ENCODE measurements around the gene PGLYRP3.
"Not testable (repeated sequence)": the region's sequence is repeated elsewhere in the genome, so short reads cannot be mapped to it uniquely, and the experiment has no call there.

Gene PGLYRP3

DNA sequence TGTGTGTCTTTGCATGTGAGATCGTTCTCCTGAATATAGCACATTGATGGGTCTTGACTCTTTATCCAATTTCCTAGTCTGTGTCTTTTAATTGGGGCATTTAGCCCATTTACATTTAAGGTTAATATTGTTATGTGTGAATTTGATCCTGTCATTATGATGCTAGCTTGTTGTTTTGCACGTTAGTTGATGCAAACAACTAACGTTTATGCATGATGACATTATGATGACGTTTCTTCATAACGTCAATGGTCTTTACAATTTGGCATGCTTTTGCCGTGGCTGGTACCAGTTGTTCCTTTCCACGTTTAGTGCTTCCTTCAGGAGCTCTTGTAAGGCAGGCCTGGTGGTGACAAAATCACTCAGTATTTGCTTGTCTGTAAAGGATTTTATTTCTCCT is 5.4 kb upstream of the PGLYRP3 start:
- not testable (repeated sequence) for DNase-seq (ENCODE audit: low spot score); FAIRE-seq

DNA sequence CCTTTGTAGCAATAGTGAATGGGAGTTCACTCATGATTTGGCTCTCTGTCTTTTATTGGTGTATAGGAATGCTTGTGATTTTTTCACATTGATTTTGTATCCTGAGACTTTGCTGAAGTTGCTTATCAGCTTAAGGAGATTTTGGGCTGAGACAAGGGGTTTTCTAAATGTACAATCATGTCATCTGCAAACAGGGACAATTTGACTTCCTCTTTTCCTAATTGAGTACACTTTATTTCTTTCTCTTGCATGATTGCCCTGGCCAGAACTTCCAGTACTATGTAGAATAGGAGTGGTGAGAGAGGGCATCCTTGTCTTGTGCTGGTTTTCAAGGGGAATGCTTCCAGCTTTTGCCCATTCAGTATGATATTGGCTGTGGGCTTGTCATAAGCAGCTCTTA is 3.3 kb upstream of the PGLYRP3 start:
- FAIRE-seq: not testable (repeated sequence)

DNA sequence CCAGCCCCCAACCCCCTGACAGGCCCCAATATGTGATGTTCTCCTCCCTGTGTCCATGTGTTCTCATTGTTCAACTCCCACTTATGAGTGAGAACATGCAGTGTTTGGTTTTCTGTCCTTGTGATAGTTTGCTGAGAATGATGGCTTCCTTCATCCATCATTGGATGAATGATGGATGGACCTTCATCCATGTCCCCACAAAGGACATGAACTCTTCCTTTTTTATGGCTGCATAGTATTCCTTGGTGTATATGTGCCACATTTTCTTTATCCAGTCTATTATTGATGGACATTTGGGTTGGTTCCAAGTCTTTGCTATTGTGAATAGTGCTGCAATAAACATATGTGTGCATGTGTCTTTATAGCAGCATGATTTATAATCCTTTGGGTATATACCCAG is 1.6 kb upstream of the PGLYRP3 start:
- FAIRE-seq; DNase-seq (ENCODE audit: low spot score): not testable (repeated sequence)

More for the DNA sequence above, 3.3 kb upstream of the PGLYRP3 start:
- not testable (repeated sequence) for DNase-seq (ENCODE audit: low spot score)

DNA sequence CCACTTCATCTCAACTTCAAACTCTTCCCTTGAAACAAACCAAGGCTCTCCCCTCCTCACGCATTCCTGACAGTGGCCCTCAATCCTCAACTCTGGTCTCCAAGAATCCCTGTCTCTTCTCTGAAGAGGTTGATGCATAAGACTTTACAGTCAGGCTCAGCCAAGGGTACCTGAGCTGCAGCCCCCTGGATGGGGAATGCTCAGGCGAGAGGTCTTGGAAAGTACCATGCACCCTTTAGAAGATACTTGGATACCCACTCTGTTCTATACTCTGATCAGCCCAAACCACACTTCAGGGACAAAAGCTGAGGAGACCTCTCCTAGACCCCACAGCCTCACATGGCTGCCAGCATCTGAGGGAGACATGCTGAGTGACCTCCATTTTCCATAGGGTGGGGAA is 536 bp upstream of the PGLYRP3 start:
- no peak for DNase-seq (ENCODE audit: low spot score)
- FAIRE-seq: no peak

DNA sequence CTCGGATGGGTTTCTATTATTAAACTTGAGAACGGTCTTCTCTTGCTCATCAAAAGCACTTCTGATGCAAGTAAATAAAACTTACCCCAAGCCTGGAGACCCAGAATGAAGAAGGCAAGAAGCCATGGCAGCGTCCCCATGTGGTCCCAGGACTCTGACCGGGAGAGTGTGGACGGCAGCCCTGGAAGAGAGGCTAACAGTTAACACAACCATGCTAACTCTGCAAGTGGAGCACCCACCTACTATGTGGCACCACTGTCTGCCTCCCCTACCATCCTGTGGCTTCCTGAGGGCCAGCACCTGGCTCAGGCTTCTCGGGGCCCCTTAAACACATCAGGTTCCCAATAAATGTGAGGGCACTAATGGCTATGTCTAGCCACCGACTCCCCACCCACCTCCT is 2.2 kb downstream of the PGLYRP3 start:
- FAIRE-seq: no peak
- no peak for DNase-seq (ENCODE audit: low spot score)

DNA sequence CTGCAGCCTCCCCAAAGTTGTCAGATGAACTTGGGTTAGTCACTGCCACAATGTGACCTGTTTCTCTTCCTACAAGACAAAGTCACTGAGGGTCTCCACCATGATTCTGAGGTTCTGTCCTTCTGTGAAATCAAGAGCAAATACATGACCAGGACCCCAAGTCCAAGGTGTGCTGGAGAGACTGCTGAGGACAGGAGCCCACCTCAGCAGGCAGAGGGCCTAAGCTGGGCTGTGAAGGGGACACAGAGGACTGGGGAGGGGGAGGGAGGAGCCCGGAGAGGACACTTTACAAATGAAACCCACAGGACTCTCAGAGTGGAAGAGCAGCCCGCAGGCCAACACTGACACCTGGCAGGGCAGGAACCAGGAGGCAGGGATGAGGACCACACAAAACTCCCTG is 3.3 kb downstream of the PGLYRP3 start:
- FAIRE-seq (no peak), DNase-seq (ENCODE audit: low spot score) (no peak)

DNA sequence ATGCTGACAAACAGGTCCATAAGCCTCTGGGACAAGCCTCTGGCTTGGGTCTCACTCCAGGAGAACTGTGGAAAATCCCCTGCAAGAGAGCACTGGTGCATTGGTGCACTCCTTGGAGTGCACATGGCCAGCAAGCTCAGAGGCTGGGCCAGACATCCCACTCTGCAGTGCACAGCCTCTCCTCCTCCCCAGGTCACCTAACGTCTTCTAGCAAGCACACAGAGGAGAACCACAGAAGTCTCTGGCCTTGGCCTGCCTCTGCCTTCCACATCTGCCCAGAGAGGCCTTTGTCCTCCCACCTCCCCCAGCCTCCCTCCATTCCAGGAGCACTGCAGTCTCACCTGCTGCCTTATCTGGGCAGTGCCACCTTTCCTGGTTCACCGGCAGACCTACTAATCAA is 4.2 kb downstream of the PGLYRP3 start:
- FAIRE-seq: no peak
- no peak for DNase-seq (ENCODE audit: low spot score)

DNA sequence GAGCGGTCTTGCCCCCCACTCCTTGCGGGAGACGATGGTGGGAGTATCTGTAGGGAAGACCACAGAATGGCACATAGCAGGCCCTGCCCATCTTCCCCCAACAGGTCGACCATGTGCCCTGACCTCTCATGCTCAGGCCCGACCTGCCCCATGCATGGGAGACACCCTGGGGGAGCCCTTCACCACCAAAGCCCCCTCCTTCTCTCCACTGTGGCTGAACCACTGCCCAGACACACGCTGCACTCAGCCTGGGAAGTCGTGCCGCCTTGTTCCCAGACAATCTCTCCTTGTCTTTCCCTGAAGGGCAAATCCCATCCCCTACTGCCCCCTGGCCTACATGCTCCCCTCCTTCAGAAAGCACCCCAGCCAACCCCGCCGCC is 5.5 kb downstream of the PGLYRP3 start:
- no peak for FAIRE-seq
- DNase-seq (ENCODE audit: low spot score): no peak

DNA sequence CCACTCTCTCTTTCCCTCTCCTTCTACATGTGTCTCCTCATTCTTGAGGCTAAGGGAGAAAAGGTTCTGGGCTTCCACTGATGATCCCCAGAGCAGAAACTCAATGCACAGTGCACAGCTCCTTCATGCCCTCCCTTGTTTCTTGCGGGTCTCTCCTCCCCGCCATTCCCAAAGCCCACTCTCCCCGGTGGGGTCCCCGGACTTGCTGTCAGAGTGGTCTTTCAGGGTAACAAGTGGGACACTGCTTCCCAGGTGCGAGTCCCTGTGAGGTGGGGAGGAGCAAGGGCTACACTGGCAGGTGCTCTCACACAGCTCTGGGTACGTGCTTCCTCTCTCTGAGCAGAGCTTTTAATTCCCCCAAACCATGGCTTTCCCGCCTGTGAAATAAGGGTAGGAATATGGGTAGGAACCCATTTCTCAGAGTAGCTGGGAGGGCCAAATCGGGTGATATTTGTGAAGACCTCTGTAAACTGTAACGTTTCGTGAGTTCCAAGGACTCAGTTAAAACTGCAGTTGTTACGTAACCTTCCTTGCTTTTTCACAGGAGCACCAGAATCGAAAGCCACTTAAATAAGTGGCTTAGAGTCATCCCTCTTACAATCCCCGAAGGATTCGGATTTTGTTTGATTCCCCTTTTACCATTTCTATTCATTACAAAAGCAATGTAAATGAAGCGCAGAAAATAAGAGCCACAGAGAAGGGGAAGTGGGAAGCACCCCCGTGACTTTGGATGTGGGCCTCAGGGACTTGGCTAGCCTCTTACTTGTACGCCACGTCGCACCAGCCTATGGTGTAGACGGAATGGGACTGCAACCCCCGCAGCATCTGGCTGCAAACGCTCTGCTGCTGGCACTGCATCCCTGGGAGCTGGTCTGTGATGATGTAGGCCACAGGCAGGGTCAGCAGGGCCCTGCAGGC is 6.2 kb downstream of the PGLYRP3 start:
- no peak for FAIRE-seq
- DNase-seq (ENCODE audit: low spot score): no peak

DNA sequence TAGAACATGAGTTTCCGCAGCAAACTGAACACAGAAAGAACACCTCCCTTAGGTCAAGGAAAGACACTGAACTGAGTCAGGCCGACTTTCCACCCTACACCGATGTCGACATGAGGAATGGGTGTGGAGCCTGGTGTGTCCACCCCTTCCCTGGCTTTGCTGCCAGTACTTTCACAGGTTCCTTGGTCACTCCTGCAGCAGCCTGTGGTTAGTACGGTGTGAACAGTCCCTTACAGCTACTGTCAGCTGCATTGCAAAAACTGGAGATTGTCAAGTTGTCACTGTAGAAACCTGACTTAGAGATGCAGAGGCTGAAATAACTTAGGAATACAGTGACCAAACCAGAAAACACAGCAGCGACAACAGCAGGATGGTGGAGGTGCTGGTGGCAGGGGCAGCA is 7.1 kb downstream of the PGLYRP3 start:
- FAIRE-seq: no peak
- DNase-seq (ENCODE audit: low spot score): no peak

DNA sequence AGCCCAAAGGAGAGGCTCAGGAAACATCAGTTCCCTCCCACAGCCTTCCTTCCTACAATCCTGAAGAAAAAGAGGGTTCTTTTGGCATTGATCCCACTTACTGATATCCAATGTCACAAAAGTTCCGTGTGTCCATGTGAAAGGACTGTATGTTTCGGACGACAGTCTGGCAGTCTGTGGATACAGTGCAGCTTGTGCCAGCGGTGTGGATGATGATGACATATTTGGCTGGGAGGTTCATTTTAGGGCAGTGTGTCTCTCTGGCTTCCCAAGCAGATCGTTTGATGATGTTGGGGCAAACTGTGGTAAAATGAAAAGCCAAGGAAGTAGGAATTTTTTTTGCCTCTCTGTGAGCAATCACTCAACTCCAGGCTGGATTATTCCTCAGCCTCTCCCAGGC is 10.4 kb downstream of the PGLYRP3 start:
- DNase-seq (ENCODE audit: low spot score) (no peak), FAIRE-seq (no peak)

DNA sequence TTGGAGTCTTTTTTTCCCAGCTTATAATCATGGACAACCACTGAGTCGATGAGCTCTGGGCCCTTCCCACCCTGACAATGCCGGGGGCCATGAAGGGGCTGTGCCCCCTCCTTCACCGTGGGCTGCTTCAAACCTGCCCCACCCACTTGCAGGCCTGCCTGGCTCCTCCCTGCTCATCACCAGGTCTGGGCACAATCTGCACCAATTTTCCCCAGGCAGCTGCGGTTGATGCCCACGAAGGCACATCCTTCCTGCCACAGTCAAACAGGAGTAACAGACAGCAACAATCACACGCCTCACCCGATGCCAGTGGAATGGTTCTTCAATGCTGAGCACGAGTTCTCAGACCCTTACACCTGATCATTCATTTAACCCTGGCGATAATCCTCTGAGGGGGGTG is 18.9 kb downstream of the PGLYRP3 start:
- FAIRE-seq: no peak
- no peak for DNase-seq (ENCODE audit: low spot score)

DNA sequence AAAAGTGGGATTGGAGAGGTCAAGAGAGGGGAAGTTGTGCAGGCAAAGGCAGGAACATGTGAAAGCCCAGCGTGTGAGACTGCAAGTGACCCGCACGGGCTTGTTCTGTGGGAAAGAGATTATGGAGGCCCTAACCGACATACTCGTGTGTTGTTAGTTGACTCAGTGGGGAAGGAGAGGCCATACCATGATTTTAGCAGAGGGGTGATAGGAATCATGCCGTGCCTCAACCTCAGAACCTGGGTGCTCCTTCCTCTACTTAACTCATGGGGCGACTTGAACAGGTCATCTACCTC is 19.3 kb downstream of the PGLYRP3 start:
- DNase-seq (ENCODE audit: low spot score) (no peak), FAIRE-seq (no peak)

DNA sequence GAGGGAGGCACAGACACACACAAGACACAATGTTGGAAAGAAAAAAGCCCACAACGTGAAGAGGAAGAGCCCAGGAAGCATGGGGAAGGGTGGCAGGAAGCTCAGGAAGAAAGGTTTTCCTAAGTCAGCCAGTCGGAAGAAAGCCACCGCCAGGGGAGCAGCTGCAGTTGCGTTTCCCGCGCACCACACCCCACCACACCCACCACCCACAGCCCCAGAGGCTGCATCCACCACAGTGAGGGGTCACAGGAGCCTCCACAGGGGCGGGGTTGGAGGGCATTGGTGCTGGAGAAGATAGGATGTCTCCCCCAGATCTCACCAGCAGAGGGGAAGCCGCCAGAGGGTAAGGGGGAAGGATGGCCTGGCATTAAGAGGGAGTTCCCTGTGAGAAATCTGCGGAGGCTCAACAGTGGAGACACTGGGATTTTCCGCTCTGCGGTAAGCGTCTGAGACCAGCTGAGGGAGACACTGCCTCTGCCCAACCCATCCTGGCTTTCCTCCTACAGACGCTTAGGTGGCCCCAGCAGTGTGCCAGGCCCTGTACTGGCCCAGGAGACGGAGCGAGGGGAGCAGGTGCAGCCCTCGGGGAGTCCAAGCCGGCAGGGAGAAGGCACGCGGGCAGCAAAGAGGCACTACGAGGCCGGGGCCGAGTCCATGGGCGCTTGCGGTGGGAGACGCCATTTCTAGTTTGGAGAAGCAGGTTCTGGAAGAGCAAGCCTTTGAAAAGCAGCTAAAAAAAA is 19.8 kb downstream of the PGLYRP3 start:
- no peak for FAIRE-seq
- no peak for DNase-seq (ENCODE audit: low spot score)

DNA sequence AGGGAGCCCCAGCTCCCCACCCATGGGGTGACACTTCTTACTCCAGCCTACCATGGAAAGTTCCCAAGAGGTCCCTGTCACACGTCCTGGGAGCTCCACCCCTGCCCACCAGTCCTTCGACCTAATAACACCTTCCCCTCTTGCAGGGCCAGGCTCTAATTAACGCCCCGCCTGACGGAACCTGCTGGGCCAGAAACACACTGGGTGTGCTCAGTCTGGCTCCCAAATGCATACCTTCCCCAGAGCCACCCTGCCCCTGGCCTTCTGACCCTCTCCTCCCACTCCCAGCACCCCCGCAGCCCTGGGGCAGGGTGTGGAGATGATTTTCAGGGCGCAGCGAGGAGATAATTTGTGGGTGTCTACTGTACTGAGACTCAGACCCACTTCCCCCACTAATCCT is 20.6 kb downstream of the PGLYRP3 start:
- no peak for FAIRE-seq
- DNase-seq (ENCODE audit: low spot score): no peak

DNA sequence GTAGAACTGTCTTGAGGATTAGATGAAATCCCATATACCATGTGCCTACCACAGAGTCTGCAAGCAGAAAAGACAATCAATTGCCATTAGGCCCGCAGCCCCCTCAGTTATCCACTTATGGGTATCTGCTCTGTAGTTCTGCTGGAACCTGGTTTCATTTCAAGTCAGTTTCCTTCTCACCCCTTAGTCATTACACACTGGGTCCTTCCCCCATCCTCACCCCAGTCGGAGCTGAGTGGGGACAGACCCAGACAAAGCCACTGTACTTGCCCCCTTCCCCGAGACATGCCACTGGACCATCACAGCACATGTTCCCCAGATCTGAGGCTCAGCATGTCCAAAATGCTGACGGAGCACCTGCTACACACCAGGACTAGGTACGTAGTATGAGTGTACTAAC is 21.2 kb downstream of the PGLYRP3 start:
- DNase-seq (ENCODE audit: low spot score): no peak
- FAIRE-seq: no peak

DNA sequence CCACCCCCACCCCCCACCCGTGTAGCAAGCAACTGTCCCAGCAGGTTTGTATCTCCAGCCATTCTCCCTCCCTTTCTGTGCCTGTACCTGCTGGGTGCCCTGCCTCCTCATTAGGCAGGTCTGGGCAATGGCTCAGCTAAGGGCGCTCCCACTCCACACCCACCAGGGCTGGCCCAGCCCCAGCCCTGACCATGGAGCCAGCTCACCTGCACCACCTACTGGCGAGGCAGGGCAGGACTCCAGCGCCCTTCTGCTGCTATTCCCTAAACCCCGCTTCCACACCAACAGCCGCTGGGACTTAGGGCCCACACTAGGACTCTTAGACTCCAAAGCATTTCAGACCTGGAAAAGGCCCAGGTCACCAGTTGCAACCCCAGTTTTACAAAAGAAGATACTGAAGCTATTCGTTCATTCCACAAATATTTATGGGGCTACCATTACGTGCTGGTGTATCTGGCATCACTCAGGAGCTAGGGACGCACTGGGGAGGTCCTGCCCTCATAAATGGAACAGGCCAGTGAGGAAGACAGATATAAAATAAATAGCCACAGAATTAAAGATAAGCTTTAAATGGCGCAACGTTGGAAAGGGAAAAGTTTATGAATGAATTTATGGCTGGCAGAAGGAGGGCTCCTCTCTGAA is 24.0 kb downstream of the PGLYRP3 start:
- FAIRE-seq: no peak
- peak; percentile 58 for DNase-seq (ENCODE audit: low spot score)

DNA sequence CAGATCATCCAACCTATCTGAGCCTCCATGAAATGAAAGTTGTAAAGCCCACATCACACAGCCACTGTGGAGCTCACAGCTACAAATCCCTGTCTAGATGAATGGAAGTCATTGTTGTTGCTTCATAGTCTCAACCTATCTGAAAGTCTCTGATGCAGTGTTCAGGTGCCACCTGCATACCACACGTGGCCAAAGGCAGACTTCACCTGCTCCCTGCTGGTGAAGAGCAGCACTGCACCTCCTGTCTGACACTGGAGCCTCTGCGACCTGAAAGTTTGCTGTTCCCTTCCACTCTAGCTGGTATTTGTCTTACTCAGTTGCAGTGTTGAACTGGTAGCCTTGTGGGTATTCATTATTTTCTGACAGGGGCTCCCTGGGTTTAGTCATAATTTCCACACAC is 34.9 kb downstream of the PGLYRP3 start:
- peak; percentile 68 for DNase-seq (ENCODE audit: low spot score)
- FAIRE-seq: peak; percentile 68

DNA sequence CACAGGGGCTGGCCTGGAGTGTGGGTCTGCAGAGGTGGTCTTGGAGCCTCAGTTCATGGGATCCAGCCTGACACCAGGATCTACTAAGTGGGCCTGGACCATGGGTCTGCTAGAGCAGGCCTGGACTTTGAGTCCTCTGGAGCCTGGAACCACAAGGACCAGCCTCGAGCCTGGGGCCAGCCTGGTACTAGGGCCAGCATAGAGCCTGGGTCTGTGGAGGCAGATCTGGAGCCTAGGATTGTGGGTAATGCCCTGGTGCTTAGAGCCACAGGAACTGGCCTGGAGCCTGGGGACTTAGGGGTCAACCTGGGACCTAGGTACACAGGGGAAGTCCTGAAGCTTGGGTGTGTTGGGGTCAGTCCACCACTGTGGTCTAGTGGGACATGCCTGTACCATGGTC is 40.6 kb downstream of the PGLYRP3 start:
- FAIRE-seq: no peak
- no peak for DNase-seq (ENCODE audit: low spot score)

DNA sequence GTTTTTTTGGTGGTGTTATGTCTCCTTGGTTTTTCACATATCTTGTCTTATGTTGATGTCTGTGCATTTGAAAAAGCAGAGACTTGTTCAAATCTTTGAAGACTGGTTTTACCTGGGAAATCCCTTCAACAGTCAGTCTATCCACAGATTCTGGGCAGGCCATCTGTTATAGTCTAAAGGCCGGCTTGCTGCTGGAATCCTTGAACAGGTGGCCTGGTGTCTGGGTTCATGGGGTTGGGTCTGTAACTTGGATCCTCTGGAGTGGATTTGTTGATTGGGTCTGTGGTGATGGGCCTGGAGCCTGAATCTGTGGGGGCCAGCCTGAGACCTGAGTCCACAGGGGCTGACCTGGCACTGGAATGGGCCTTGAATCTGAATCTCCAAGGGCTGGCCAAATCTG is 41.0 kb downstream of the PGLYRP3 start:
- no peak for DNase-seq (ENCODE audit: low spot score)
- no peak for FAIRE-seq

DNA sequence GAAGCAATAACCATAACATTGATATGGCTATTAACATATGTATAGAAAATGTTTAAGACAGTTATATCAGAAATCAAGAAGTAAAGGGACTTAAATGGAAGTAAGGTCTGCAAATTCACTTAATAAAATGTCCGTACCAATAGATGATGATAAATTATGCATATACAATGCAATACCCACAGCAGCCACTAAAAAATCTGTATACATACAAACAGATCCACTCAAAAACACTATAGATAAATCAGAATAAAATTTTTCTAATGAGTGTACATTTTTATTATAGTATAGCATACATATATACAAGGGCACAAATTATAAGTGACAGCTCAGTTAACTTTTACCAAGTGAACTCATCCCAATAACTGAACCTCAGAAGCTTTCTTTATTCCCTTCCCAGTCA is 47.3 kb downstream of the PGLYRP3 start:
- FAIRE-seq: no peak

DNA sequence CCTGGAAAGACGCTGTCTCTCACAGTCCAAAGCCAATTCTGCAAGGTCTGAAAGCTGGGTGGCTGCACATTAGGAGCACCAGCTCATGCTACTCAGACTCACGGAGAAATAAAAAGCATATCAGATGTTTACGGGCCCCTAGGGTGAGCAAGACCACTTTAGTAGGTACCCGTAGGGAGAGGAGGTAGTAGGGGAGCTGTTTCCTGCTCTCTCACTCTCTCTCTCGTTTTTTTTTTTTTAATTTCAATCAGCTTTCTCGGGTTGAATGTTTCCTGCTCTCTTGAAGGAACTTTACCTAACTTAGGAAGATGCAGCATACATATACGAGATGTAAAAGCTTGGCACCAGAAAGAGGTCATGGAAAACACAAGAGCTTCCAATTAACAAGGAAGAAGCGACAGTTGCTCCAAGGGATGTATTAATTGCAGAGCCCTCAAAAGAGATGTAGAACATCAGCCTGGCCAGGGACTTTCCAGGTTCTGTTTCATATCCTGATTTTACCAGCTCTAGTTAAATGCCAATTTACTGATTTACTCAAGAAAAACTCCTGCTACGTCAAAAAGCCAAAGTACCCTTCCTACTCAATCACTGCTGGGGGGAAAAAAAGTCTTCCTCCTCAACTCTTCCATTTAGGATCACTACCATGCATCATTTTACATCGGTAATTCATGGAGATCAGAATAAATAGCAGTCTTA is 50.1 kb downstream of the PGLYRP3 start:
- DNase-seq (ENCODE audit: low spot score) (no peak), FAIRE-seq (no peak)

More for the DNA sequence above, 47.3 kb downstream of the PGLYRP3 start:
- no peak for DNase-seq (ENCODE audit: low spot score)
